Astrocyte (in vitro differentiated cells and primary cell): ENCODE results near the gene IFI27L1. TPM values are rescaled to one million over a fixed set of nuclear protein-coding genes. Genes with fewer than 3 reads are reported as not detected.

Experiments used
- DNase-seq: peaks from one replicate; pipeline ENCODE4 v3.0.0-alpha.2; 2010; ENCODE audit warnings: low read depth
- FAIRE-seq: peaks from 2 replicates; lab custom pipeline; 2011; peaks lifted over from hg19 to GRCh38; lab: Jason Lieb, UNC
- H2AFZ ChIP-seq: 2 replicates; pipeline ENCODE4 v1.6.0; 2012; ENCODE audit warnings: low read depth, low read length, inconsistent platforms
- H3K27ac ChIP-seq: 2 replicates; pipeline ENCODE4 v1.5.1; 2011; ENCODE audit warnings: low read depth, low read length, inconsistent platforms
- H3K27me3 ChIP-seq: 2 replicates; pipeline ENCODE4 v1.6.0; 2011; ENCODE audit warnings: low read length, inconsistent platforms; ENCODE audit not compliant: insufficient read depth
- H3K36me3 ChIP-seq: 2 replicates; pipeline ENCODE4 v1.5.1; 2011; ENCODE audit warnings: low read length, inconsistent platforms; ENCODE audit not compliant: insufficient read depth
- H3K4me1 ChIP-seq: 2 replicates; pipeline ENCODE4 v1.5.1; 2011; ENCODE audit warnings: low read length, inconsistent platforms; ENCODE audit not compliant: insufficient read depth
- H3K4me2 ChIP-seq: 2 replicates; pipeline ENCODE4 v1.6.0; 2012; ENCODE audit warnings: low read length, inconsistent platforms
- H3K4me3 ChIP-seq: 2 replicates; pipeline ENCODE4 v1.5.1; 2011; ENCODE audit warnings: low read depth, mild to moderate bottlenecking, low read length, inconsistent platforms; ENCODE audit not compliant: insufficient read depth
- H3K79me2 ChIP-seq: 2 replicates; pipeline ENCODE4 v1.6.0; 2012; ENCODE audit warnings: mild to moderate bottlenecking, low read length, inconsistent platforms; ENCODE audit not compliant: insufficient read depth
- H3K9ac ChIP-seq: 2 replicates; pipeline ENCODE4 v1.6.0; 2012; ENCODE audit warnings: mild to moderate bottlenecking, low read length, inconsistent platforms
- H3K9me3 ChIP-seq: 2 replicates; pipeline ENCODE4 v1.5.1; 2012; ENCODE audit warnings: low read depth, mild to moderate bottlenecking, low read length, inconsistent platforms; ENCODE audit not compliant: insufficient read depth
- H4K20me1 ChIP-seq: 2 replicates; pipeline ENCODE4 v1.6.0; 2012; ENCODE audit warnings: low read length, inconsistent platforms; ENCODE audit not compliant: insufficient read depth
- H3K27ac Mint-ChIP-seq: one replicate; pipeline ENCODE4 v1.8.0; 2021; ENCODE audit warnings: mild to moderate bottlenecking, mixed read lengths; ENCODE audit not compliant: unreplicated experiment
- H3K27me3 Mint-ChIP-seq: one replicate; pipeline ENCODE4 v1.8.0; 2021; ENCODE audit warnings: low read depth, mixed read lengths; ENCODE audit not compliant: unreplicated experiment
- H3K36me3 Mint-ChIP-seq: one replicate; pipeline ENCODE4 v1.8.0; 2021; ENCODE audit warnings: low read depth, mixed read lengths; ENCODE audit not compliant: unreplicated experiment
- H3K4me1 Mint-ChIP-seq: one replicate; pipeline ENCODE4 v1.8.0; 2021; ENCODE audit warnings: low read depth, mixed read lengths; ENCODE audit not compliant: unreplicated experiment
- H3K4me3 Mint-ChIP-seq: one replicate; pipeline ENCODE4 v1.8.0; 2021; ENCODE audit warnings: mild to moderate bottlenecking, moderate library complexity, mixed read lengths; ENCODE audit not compliant: unreplicated experiment
- H3K9me3 Mint-ChIP-seq: one replicate; pipeline ENCODE4 v1.8.0; 2021; ENCODE audit warnings: mild to moderate bottlenecking, mixed read lengths; ENCODE audit not compliant: unreplicated experiment
- EZH2 ChIP-seq: IDR thresholded peaks from 2 replicates; pipeline ENCODE4 v1.6.1; 2012; ENCODE audit warnings: mild to moderate bottlenecking, low read length, inconsistent platforms; ENCODE audit not compliant: insufficient read depth
- total RNA-seq: library from RNA; stranded (reverse); gene quantifications from 2 replicates; pipeline ENCODE4 v1.2.1, GENCODE V29; 2021
- TF ChIP-seq, protein P1 (sequence below): IDR thresholded peaks from 2 replicates; pipeline ENCODE4 v1.5.1; 2011; ENCODE audit warnings: low read depth, mild to moderate bottlenecking, inconsistent platforms, low read length, moderate library complexity; ENCODE audit not compliant: insufficient read depth

Gene IFI27L1
- total RNA-seq, 1 donor from 2014 or later: 28.4 TPM

DNA sequence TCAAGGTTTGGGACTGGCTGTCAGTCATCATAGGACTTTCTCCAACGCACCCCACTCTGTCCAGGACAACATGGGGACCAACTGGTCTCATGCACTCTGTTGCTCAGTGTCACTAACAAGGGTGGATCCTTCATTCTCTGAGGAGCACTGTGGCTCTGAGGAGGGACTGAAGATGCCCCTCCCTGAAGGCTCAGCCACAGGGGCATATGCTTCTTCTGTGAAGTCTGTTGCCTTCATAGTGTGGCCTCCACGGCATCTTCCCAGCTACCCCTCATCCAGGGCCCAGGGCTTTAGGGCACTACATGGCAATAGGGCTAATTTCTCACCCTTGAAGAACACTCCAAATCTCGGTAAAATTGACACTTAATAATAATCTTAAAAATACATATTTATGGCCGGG lies 62.6 kb downstream of the IFI27L1 start:
- no peak for DNase-seq
- Mint-ChIP-seq H3K36me3 (no peaks in the 10 kb centered on the region), H3K4me1 (peaks cover 9% of the 10 kb centered on the region), H3K27me3 (peaks cover 8% of the 10 kb centered on the region), H3K4me3 (no peak overlapping the region), H3K27ac (no peak overlapping the region), H3K9me3 (peaks cover 2% of the 10 kb centered on the region)
- no peak overlapping the region for H3K4me3 ChIP-seq
- H3K36me3 ChIP-seq: no peaks in the 10 kb centered on the region
- H3K4me2 ChIP-seq: no peak overlapping the region
- no peak overlapping the region for H3K9ac ChIP-seq
- H3K9me3 ChIP-seq: no peaks in the 10 kb centered on the region
- no peak overlapping the region for H3K27ac ChIP-seq
- no peak overlapping the region for H2AFZ ChIP-seq
- TF ChIP-seq, protein P1, sequence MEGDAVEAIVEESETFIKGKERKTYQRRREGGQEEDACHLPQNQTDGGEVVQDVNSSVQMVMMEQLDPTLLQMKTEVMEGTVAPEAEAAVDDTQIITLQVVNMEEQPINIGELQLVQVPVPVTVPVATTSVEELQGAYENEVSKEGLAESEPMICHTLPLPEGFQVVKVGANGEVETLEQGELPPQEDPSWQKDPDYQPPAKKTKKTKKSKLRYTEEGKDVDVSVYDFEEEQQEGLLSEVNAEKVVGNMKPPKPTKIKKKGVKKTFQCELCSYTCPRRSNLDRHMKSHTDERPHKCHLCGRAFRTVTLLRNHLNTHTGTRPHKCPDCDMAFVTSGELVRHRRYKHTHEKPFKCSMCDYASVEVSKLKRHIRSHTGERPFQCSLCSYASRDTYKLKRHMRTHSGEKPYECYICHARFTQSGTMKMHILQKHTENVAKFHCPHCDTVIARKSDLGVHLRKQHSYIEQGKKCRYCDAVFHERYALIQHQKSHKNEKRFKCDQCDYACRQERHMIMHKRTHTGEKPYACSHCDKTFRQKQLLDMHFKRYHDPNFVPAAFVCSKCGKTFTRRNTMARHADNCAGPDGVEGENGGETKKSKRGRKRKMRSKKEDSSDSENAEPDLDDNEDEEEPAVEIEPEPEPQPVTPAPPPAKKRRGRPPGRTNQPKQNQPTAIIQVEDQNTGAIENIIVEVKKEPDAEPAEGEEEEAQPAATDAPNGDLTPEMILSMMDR: no peak
- TF ChIP-seq EZH2: no peak
- FAIRE-seq: no peak
- no peaks in the 10 kb centered on the region for H3K79me2 ChIP-seq
- H3K4me1 ChIP-seq: no peaks in the 10 kb centered on the region
- no peaks in the 10 kb centered on the region for H4K20me1 ChIP-seq
- no peaks in the 10 kb centered on the region for H3K27me3 ChIP-seq

DNA sequence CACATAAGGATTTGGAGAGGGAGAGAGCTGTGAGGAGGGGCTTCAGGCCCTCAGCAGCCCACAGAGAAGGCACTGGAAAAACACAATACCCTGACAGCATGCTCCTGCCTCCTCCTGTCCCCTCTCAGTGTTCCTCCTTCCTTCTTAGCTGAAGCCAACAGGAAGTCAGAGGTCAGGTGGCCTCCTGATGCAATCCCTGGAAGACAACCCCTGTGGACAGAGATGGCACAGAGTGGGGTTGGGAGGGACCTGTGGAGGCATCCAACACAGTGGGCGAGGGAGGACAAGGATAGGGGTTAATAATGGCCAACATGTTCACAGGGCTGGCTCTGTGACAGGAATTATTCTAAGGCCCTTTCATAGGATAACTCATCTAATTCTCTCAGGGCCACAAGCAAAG lies 63.7 kb downstream of the IFI27L1 start:
- Histone ChIP-seq H3K9ac (no peak overlapping the region), H3K27ac (no peak overlapping the region), H2AFZ (no peak overlapping the region), H3K9me3 (no peaks in the 10 kb centered on the region), H3K36me3 (no peaks in the 10 kb centered on the region), H3K4me3 (no peak overlapping the region), H3K79me2 (no peaks in the 10 kb centered on the region), H4K20me1 (no peaks in the 10 kb centered on the region), H3K4me1 (no peaks in the 10 kb centered on the region), H3K4me2 (no peak overlapping the region), H3K27me3 (no peaks in the 10 kb centered on the region)
- Mint-ChIP-seq H3K9me3 (peaks cover 2% of the 10 kb centered on the region), H3K27me3 (peaks cover 6% of the 10 kb centered on the region), H3K4me1 (peaks cover 6% of the 10 kb centered on the region), H3K27ac (peak overlapping the region; percentile 21), H3K36me3 (no peaks in the 10 kb centered on the region), H3K4me3 (no peak overlapping the region)
- no peak for TF ChIP-seq EZH2
- TF ChIP-seq, protein P1: no peak
- FAIRE-seq (no peak), DNase-seq (no peak)

DNA sequence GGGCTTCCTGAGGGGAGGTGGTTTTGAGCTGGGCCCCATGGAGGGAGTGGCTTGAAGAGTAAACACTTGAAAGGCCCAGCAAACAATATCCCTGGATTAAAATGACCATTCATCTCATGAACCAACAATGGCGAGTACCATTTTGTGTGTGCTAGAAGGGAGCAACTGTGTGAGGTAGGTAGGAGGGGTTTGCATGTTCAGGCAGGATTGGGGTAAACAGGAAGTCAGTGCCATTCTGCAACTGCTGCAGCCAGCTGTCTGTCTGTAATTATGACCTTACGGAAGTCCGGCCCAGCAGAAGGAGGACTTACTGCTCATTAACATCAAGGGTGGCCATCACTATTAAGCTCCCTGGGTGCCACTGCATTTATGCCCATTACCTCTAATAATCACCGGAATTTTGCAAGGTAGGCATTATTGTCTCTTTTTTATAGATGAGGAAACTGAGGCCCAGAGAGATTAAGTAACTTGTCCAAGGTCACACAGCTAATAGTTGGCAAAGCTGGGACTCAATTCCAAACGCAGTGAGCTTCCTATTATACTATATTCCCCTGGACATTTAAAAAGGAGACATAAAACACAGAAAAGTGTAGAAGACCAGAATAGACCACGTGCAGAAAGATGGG lies 64.9 kb downstream of the IFI27L1 start:
- Histone ChIP-seq H3K4me3 (no peak overlapping the region), H3K9me3 (no peaks in the 10 kb centered on the region), H3K4me2 (no peak overlapping the region), H3K36me3 (no peaks in the 10 kb centered on the region), H2AFZ (no peak overlapping the region), H3K27ac (no peak overlapping the region), H3K79me2 (no peaks in the 10 kb centered on the region), H4K20me1 (no peaks in the 10 kb centered on the region), H3K27me3 (no peaks in the 10 kb centered on the region), H3K9ac (no peak overlapping the region), H3K4me1 (no peaks in the 10 kb centered on the region)
- Mint-ChIP-seq H3K9me3 (peaks cover 4% of the 10 kb centered on the region), H3K27ac (no peak overlapping the region), H3K4me1 (peaks cover 3% of the 10 kb centered on the region), H3K36me3 (no peaks in the 10 kb centered on the region), H3K27me3 (peaks cover 5% of the 10 kb centered on the region), H3K4me3 (no peak overlapping the region)
- TF ChIP-seq, protein P1: no peak
- TF ChIP-seq EZH2: no peak
- DNase-seq (no peak), FAIRE-seq (no peak)
